COLO829 (cell line): ENCODE measurements around the gene FOXP4.

Source experiments
- DNase-seq: peaks from one replicate; pipeline ENCODE4 v3.0.0; 2012; ENCODE audit warnings: low spot score

The FOXP4 gene

GRCh38 chr6:41522780-41523548, 23.2 kb upstream of the FOXP4 start:
- no peak for DNase-seq

GRCh38 chr6:41523915-41524633, 22.1 kb upstream of the FOXP4 start:
- DNase-seq: no peak

- no peak for DNase-seq
Observed at GRCh38 chr6:41524634-41525011, 21.6 kb upstream of the FOXP4 start.

- DNase-seq: peak; percentile 26
Observed at GRCh38 chr6:41527721-41528408, 18.3 kb upstream of the FOXP4 start.

- DNase-seq: no peak
Observed at GRCh38 chr6:41528409-41528963, 17.7 kb upstream of the FOXP4 start.

- DNase-seq: no peak
Observed at GRCh38 chr6:41529049-41529448, 17.1 kb upstream of the FOXP4 start.

GRCh38 chr6:41529970-41530369, 16.2 kb upstream of the FOXP4 start:
- no peak for DNase-seq

- no peak for DNase-seq
Observed at GRCh38 chr6:41530476-41530875, 15.7 kb upstream of the FOXP4 start.

GRCh38 chr6:41531016-41531415, 15.2 kb upstream of the FOXP4 start:
- no peak for DNase-seq

- DNase-seq: no peak
Observed at GRCh38 chr6:41531591-41532582, 14.3 kb upstream of the FOXP4 start.

GRCh38 chr6:41535766-41536165, 10.4 kb upstream of the FOXP4 start:
- no peak for DNase-seq

GRCh38 chr6:41536795-41537758, 9.1 kb upstream of the FOXP4 start:
- DNase-seq: no peak

- no peak for DNase-seq
Observed at GRCh38 chr6:41538556-41539182, 7.5 kb upstream of the FOXP4 start.

- no peak for DNase-seq
Observed at GRCh38 chr6:41539204-41539603, 7.0 kb upstream of the FOXP4 start.

GRCh38 chr6:41541364-41541763, 4.8 kb upstream of the FOXP4 start:
- DNase-seq: no peak

GRCh38 chr6:41543087-41543486, 3.1 kb upstream of the FOXP4 start:
- DNase-seq: no peak

- no peak for DNase-seq
Observed at GRCh38 chr6:41545247-41545702, 906 bp upstream of the FOXP4 start.

- DNase-seq: no peak
Observed at GRCh38 chr6:41546475-41546865, 289 bp downstream of the FOXP4 start.

- no peak for DNase-seq
Observed at GRCh38 chr6:41546866-41547798, 951 bp downstream of the FOXP4 start.
